DMS53 treated with DMSO at 0.1 percent for 48 hours (cell line): ENCODE data around the gene TANC1.

Source experiments
- DNase-seq: peaks from one replicate; lab custom pipeline; 2025; ENCODE audit not compliant: unreplicated experiment; lab: John Stamatoyannopoulos, UW

The TANC1 gene

GRCh38 chr2:159109517-159109916 is 141.1 kb downstream of the TANC1 start:
- DNase-seq = no peak

GRCh38 chr2:159110784-159111183 is 142.3 kb downstream of the TANC1 start:
- no peak for DNase-seq

- no peak for DNase-seq
Measured at GRCh38 chr2:159111346-159111927, 143.0 kb downstream of the TANC1 start.

GRCh38 chr2:159114835-159115234 is 146.4 kb downstream of the TANC1 start:
- no peak for DNase-seq

- no peak for DNase-seq
Measured at GRCh38 chr2:159116922-159117321, 148.5 kb downstream of the TANC1 start.

GRCh38 chr2:159117658-159118057 is 149.2 kb downstream of the TANC1 start:
- no peak for DNase-seq

GRCh38 chr2:159118115-159118858 is 149.8 kb downstream of the TANC1 start:
- DNase-seq = peak; percentile 59

- no peak for DNase-seq
Measured at GRCh38 chr2:159118859-159119500, 150.5 kb downstream of the TANC1 start.

- no peak for DNase-seq
Measured at GRCh38 chr2:159119652-159120257, 151.3 kb downstream of the TANC1 start.

GRCh38 chr2:159123786-159124185 is 155.3 kb downstream of the TANC1 start:
- no peak for DNase-seq

GRCh38 chr2:159124441-159124911 is 156.0 kb downstream of the TANC1 start:
- DNase-seq = peak; percentile 56

- DNase-seq = no peak
Measured at GRCh38 chr2:159124931-159125467, 156.6 kb downstream of the TANC1 start.

GRCh38 chr2:159125858-159126257 is 157.4 kb downstream of the TANC1 start:
- no peak for DNase-seq

- no peak for DNase-seq
Measured at GRCh38 chr2:159126432-159127022, 158.1 kb downstream of the TANC1 start.

GRCh38 chr2:159128191-159128590 is 159.8 kb downstream of the TANC1 start:
- no peak for DNase-seq

GRCh38 chr2:159129269-159129668 is 160.8 kb downstream of the TANC1 start:
- no peak for DNase-seq

GRCh38 chr2:159129824-159130223 is 161.4 kb downstream of the TANC1 start:
- DNase-seq = no peak

- DNase-seq = no peak
Measured at GRCh38 chr2:159130302-159130701, 161.9 kb downstream of the TANC1 start.

GRCh38 chr2:159131267-159131913 is 162.9 kb downstream of the TANC1 start:
- DNase-seq = no peak

GRCh38 chr2:159131914-159132281 is 163.5 kb downstream of the TANC1 start:
- DNase-seq = no peak

- DNase-seq = no peak
Measured at GRCh38 chr2:159133797-159134196, 165.4 kb downstream of the TANC1 start.
